Activated CD4-positive, alpha-beta T cell treated with anti-CD3 and anti-CD28 coated beads, Interleukin-10, Interleukin-2, amounts not matched to agents 100 ng/mL and 50 ng/mL, durations not matched to agents 16 hours and 8 hours (primary cell): ENCODE results near the gene CCDC88C.

ENCODE experiments used
- DNase-seq: peaks from one replicate; pipeline ENCODE4 v3.0.0-alpha.2; 2020

CCDC88C gene

GRCh38 chr14:91303924-91304229, 113.7 kb downstream of the CCDC88C start:
- DNase-seq, result no peak

DNA sequence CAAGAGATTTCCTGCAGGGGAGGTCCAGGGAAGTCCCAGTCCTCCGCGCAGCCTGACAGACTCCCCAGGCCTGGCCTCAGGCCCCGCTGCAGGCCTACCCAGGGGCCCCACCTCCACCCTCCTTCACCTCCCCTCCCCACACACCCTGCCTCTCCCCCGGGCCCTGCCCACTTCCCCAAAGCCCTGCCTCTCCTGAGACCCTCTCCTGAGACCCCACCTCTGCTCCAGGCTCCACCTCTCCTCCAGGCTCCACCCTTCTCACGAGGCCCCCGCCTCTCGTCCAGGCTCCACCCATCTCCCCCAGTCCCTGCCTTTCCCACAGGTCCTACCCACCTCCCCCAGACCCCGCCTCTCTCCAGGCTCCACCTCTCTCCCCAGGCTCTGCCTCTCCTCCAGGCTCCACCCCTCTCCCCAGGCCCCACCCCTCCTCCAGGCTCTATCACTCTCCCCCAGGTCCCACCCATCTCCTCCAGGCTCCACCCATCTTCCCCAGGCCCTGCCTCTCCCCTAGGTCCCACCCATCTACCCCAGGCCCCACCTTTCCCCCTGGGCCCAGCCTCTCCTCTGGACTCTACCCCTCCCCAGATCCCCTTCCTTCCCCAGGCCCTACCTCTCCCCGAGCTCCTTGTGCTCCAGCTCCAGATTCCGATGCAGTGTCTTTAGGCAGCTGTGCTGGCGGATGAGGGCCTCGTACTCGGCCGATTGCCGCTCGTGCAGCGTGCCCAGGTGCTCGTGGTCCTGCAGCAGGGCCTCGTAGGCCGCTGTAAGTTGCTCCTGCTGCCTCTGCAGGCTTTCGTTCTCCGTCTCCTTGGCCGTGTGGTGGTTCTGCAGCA, 114.3 kb downstream of the CCDC88C start:
- DNase-seq, result peak; percentile 91

DNA sequence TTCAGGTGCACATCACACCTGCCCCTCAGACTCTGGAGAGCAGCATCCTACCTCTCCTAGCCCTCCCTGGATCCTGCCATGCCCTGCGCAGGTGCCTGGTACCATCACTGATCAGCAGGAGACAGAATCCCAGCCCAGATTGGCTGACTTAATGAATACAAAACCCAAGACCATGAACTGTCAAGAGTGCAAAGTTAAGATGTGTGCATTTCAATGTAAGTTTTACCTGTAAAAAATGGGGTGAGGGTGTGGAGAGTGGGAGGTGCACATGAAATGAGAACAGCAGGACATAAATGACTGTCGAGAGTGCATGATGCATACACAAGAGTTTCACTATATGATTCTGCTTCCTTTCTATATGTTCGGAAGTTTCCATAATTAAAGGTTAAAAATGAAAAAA, 115.2 kb downstream of the CCDC88C start:
- DNase-seq, result peak; percentile 82

- DNase-seq, result no peak
Observed at GRCh38 chr14:91300957-91301356, 116.7 kb downstream of the CCDC88C start.

- DNase-seq, result no peak
Observed at GRCh38 chr14:91300283-91300895, 117.2 kb downstream of the CCDC88C start.

DNA sequence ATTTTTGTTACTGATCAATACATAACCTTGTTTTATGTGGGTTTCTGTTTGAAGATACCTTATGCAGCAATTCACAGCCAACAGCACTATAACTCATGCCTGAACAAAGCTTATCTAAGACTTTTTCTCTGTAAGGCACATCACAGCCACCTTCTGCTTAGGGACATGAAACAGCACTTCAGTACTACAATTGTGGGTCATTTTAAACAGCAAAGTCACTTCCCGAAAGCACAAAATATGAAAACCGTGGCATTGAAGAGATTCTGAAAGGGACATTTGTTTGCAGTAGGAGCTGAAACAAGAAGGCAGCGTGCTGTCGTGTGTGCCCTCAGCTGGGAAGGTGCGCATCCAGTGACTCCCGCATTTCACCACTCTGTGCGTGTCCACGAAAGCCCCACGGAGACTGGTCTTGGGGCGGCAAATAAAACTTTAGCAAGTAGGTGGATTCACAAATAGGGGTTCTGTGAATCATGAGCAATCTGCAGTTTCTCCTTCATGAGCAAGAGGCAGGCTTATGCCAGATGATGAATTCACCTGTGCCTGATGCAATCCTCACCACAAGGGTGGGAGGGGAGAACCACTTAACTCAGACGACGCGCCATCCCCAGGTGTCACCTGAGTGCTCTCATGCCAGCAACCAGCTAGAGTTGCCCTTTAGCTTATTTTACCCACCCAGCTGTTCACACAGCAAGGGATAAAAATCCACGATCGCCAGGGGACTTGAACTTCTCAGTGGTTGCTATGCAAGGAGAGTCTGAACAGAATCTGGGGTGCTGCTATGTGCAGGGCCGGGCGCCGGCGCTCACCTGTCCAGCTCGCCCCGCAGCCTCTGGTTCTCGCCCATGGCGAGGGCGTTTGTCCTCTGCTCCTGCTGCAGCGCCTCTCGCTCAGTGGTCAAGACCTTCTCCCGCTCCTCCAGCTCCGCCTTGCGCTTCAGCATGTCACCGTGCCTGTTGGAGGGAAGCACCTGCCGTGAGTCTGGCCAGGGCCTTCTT, 118.2 kb downstream of the CCDC88C start:
- DNase-seq, result no peak

DNA sequence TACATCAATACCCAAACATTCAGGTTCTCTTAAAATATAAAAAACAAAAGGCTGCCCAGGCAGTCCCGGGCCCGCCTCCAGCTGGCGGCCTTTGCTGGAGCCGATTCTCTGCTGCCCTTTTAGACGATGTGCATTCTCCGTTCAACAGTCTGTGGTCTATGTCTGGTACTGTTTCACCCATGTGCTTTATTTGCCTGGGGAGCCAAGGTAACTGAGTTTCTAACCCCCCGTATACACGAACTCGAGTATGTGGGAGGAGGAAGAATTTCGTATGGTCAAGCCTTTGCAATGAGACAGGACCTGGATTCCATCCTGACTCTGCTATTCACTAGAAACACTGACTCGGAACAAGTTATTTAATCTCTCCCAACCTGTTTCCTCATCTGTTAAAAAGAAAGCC, 119.0 kb downstream of the CCDC88C start:
- DNase-seq, result no peak

GRCh38 chr14:91297081-91297711, 120.4 kb downstream of the CCDC88C start:
- no peak for DNase-seq

DNA sequence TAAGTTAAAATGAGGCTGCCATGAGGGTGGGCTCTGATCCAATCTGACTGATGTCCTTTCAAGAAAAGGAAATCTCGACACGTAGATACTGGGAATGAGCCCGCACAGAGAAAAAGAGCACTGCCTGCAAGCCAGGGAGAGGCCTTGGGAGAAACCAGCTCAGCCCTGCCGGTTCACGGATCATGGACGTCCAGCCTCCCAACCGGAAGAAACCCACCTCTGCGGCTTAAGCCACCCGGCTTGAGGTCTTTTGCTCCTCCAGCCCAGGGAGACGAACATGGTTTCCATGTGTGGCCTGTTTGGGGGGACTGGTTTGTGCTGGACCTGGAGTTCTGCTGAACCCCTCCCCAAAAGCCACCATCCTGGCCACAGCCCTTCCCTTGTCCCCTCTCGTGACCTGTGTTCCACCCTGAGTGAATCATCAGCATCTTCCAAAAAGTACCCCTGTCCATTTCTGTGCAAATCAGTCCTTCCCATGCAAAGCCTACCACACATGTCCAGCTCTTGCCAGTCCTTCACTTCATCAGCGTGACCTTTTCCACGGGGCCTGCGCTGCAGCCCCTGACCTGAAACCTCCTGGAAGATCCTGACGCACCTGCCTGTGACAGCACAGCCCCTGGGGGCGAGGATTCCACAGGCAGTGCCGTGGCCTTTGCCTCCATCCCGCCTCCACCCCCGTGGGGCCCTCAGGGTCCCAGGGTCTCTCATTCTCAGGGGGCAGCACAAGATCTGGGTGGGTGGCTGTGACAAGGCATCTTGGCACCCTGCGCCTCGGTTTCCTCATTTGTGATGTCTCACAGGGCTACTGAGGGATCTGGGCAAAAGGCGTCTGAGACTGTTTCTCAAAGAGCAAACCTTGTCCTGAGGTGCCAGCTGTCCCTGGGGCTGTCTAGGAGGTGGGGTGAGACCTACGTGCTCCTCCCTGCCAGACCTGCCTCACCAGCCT, 121.5 kb downstream of the CCDC88C start:
- DNase-seq, result no peak

DNA sequence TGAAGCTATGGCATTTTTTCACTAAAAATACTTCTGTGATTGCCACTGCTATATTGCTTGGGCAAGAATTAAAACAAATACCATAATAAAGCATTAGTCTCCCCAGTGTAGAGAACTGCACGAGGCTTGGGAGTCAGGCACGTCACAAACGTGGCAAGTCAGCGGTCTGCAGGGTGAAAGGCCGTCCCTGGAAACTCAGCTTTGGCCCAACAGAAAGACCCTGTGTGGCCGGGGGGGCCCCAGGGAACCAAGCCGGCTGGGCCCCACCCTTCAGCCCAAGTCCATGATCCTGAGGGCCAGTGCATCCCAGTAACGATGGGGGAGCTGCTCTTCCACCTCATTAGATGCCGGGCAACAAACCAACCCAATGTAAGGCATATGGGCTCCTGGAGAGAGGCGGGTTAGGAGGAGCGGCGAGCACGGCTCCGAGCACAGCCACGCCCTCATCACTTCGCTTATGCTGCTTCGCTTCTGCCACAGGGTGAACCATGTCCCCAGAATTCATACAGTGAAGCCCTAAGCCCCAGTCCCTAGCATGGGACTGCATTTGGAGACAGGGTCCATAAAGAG, 122.3 kb downstream of the CCDC88C start:
- DNase-seq, result no peak

- DNase-seq, result no peak
Observed at GRCh38 chr14:91294153-91294552, 123.5 kb downstream of the CCDC88C start.

GRCh38 chr14:91293281-91293680, 124.3 kb downstream of the CCDC88C start:
- no peak for DNase-seq

GRCh38 chr14:91292491-91292890, 125.1 kb downstream of the CCDC88C start:
- no peak for DNase-seq

DNA sequence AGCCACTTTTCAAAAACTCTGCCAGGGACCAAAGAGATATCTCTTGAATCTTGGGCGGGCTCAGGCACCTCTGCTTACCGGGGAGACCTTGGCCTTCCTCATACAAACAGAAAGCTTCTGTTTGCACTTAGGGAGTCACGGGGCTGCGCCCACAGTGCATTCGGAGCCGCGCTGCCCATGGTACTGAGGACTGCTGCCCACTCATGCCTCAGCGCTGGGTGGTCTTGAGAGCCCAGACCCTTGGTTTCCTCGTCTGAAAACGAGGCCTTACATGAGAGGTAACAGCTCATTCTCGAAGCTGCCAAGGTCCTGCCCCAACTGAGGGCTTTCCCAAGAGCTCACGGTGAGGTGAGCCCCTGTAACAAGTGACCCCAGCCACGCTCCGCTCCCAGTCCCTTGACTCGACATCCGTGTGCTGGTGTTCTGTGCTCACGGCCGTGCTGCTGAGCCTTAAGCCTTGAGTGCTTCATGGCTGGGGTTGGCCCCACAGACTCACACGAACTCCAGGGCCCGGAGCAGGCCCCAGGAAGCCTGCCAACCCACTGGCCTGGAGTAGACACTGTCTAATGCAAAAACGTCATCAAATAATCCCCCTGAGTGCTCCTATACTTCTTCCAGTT, 125.7 kb downstream of the CCDC88C start:
- no peak for DNase-seq

- DNase-seq, result no peak
Observed at GRCh38 chr14:91290986-91291385, 126.6 kb downstream of the CCDC88C start.

GRCh38 chr14:91289464-91289863, 128.2 kb downstream of the CCDC88C start:
- no peak for DNase-seq

GRCh38 chr14:91288876-91289275, 128.7 kb downstream of the CCDC88C start:
- DNase-seq, result no peak

GRCh38 chr14:91286530-91286937, 131.1 kb downstream of the CCDC88C start:
- DNase-seq, result peak; percentile 80

DNA sequence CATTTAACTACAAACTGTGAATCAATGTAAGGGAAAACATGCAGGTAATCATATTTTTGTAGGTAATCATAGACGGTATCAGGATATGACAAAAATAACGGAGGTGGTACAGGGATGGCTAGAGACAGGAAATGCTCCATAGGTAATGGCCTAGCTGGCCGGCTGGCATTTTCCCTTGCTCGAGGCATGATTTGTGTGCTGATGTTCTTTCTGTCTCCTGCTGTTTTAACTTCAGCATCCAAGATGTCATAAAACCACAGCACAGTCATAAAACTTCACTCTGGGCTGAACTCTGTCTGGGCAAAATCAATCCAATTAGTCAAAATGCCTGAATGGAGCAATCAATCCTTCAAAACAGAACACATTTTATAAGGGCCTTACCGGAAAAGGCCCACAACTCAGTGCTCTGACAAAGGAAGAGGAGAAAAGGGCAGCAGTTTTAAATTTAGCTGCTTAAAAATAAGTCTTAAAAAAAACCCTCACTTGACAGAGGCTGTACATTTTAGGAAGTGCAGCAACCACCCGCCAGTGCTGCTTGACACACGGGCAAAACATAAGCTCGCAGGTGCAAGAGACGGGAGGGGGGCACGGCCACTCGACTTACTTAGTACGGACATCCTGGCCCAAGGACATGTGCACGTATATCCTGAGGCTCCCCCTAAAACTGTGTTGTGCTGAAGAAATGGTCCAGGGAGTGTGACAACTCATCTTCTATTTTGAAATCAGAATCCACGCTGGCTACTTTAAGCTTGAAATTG, 132.7 kb downstream of the CCDC88C start:
- no peak for DNase-seq

DNA sequence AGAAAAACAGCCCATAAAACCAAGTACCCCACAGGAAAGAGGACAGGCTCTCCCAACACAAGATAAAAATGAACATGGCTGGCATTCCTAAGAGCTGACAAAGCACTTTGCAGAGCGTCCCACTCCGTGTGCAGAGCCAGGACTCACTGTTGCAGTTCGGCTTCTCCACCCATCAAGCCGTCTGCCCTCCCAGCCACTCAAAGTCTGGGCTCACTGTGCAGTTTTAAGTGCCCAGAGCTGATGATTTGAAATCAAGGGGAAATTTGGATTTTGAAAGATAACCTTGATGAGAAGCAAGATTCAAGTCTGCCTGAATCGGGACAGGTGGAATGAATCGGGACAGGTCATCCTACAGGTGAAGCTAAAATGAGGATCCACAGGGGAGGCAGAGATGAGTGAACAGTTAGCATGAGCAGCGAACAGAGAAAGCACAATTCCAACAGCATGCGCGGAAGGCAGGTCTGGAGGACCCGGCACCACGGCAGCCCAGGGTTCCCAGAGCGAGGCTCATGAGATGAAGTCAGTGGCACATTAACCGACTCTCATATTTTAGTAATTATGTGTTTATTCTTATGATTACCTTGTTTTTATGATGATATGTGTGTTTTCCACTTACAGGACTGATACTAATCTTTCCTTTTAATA, 133.4 kb downstream of the CCDC88C start:
- no peak for DNase-seq
